ENCODE data around the gene SVIL.

Gene SVIL

GRCh38 chr10:29435809-29436501 is 198.8 kb downstream of the SVIL start:
- CTCF ChIA-PET = interaction anchor here (1.2 kb wide), 1 partner anchor 10 kb away, joined by 3 read pairs; no protein-coding TSS in a partner anchor
- H3K27me3 Mint-ChIP-seq = peaks cover 3% of the 10 kb centered on the region

GRCh38 chr10:29434111-29434510 is 200.7 kb downstream of the SVIL start:
- Mint-ChIP-seq H3K27me3 (peaks cover 4% of the 10 kb centered on the region), H3K4me1 (no peaks in the 10 kb centered on the region), H3K36me3 (peaks cover 5% of the 10 kb centered on the region), H3K9me3 (peaks cover 21% of the 10 kb centered on the region), H3K27ac (no peak overlapping the region), H3K4me3 (no peak overlapping the region)
- DNase-seq = no peak
- CTCF ChIA-PET = interaction anchor here (1.1 kb wide), 1 partner anchor 42 kb away, joined by 4 read pairs; no protein-coding TSS in a partner anchor

More at GRCh38 chr10:29435809-29436501, 198.8 kb downstream of the SVIL start:
- Mint-ChIP-seq H3K9me3 (peaks cover 25% of the 10 kb centered on the region), H3K27ac (no peak overlapping the region), H3K4me3 (no peak overlapping the region), H3K36me3 (peaks cover 8% of the 10 kb centered on the region), H3K4me1 (no peaks in the 10 kb centered on the region)
- no peak for DNase-seq

GRCh38 chr10:29431711-29432110 is 203.1 kb downstream of the SVIL start:
- no peak overlapping the region for H3K4me3 Mint-ChIP-seq

GRCh38 chr10:29430101-29430500 is 204.7 kb downstream of the SVIL start:
- Mint-ChIP-seq H3K9me3 (no peaks in the 10 kb centered on the region), H3K4me1 (no peaks in the 10 kb centered on the region), H3K27me3 (peaks cover 4% of the 10 kb centered on the region), H3K36me3 (no peaks in the 10 kb centered on the region), H3K4me3 (no peak overlapping the region), H3K27ac (no peak overlapping the region)
- no peak for DNase-seq
- CTCF ChIA-PET = interaction anchor here (0.9 to 1.1 kb wide), 3 partner anchors 18 to 67 kb away, joined by 3 to 4 read pairs (median 3); no protein-coding TSS in a partner anchor

More at GRCh38 chr10:29431711-29432110, 203.1 kb downstream of the SVIL start:
- CTCF ChIA-PET = interaction anchor here (1.4 kb wide), 1 partner anchor 37 kb away, joined by 5 read pairs; no protein-coding TSS in a partner anchor
- peaks cover 4% of the 10 kb centered on the region for H3K27me3 Mint-ChIP-seq
- peaks cover 5% of the 10 kb centered on the region for H3K9me3 Mint-ChIP-seq
- no peaks in the 10 kb centered on the region for H3K36me3 Mint-ChIP-seq
- H3K27ac Mint-ChIP-seq = no peak overlapping the region
- no peak for DNase-seq
- no peaks in the 10 kb centered on the region for H3K4me1 Mint-ChIP-seq

GRCh38 chr10:29428486-29428885 is 206.3 kb downstream of the SVIL start:
- H3K9me3 Mint-ChIP-seq = no peaks in the 10 kb centered on the region
- peaks cover 4% of the 10 kb centered on the region for H3K27me3 Mint-ChIP-seq
- no peak overlapping the region for H3K27ac Mint-ChIP-seq
- no peaks in the 10 kb centered on the region for H3K4me1 Mint-ChIP-seq
- peaks cover 1% of the 10 kb centered on the region for H3K36me3 Mint-ChIP-seq
- no peak overlapping the region for H3K4me3 Mint-ChIP-seq
- no peak for DNase-seq
- CTCF ChIA-PET = no interaction called here

- DNase-seq = no peak
- CTCF ChIA-PET = no interaction called here
- Mint-ChIP-seq H3K36me3 (peaks cover 3% of the 10 kb centered on the region), H3K4me3 (no peak overlapping the region), H3K9me3 (no peaks in the 10 kb centered on the region), H3K27ac (no peak overlapping the region), H3K27me3 (peaks cover 4% of the 10 kb centered on the region), H3K4me1 (no peaks in the 10 kb centered on the region)
Observed at GRCh38 chr10:29427667-29428066, 207.1 kb downstream of the SVIL start.

GRCh38 chr10:29426420-29426819 is 208.4 kb downstream of the SVIL start:
- no peak overlapping the region for H3K27ac Mint-ChIP-seq
- peaks cover 12% of the 10 kb centered on the region for H3K36me3 Mint-ChIP-seq
- CTCF ChIA-PET = no interaction called here
- no peaks in the 10 kb centered on the region for H3K9me3 Mint-ChIP-seq
- H3K4me3 Mint-ChIP-seq = no peak overlapping the region
- DNase-seq = no peak
- peaks cover 4% of the 10 kb centered on the region for H3K27me3 Mint-ChIP-seq
- H3K4me1 Mint-ChIP-seq = no peaks in the 10 kb centered on the region

- no peaks in the 10 kb centered on the region for H3K9me3 Mint-ChIP-seq
- CTCF ChIA-PET = no interaction called here
- no peak for DNase-seq
Observed at GRCh38 chr10:29424017-29424416, 210.8 kb downstream of the SVIL start.

GRCh38 chr10:29420744-29421143 is 214.0 kb downstream of the SVIL start:
- CTCF ChIA-PET = interaction anchor here (0.8 to 1.0 kb wide), 3 partner anchors 25 to 45 kb away, joined by 3 to 4 read pairs (median 3); no protein-coding TSS in a partner anchor
- no peak for DNase-seq
- H3K9me3 Mint-ChIP-seq = no peaks in the 10 kb centered on the region
- no peak overlapping the region for H3K27ac Mint-ChIP-seq
- H3K4me1 Mint-ChIP-seq = no peaks in the 10 kb centered on the region
- H3K4me3 Mint-ChIP-seq = no peak overlapping the region
- H3K36me3 Mint-ChIP-seq = peaks cover 29% of the 10 kb centered on the region
- H3K27me3 Mint-ChIP-seq = no peaks in the 10 kb centered on the region

More at GRCh38 chr10:29424017-29424416, 210.8 kb downstream of the SVIL start:
- no peak overlapping the region for H3K27ac Mint-ChIP-seq
- no peaks in the 10 kb centered on the region for H3K4me1 Mint-ChIP-seq
- no peak overlapping the region for H3K4me3 Mint-ChIP-seq
- H3K36me3 Mint-ChIP-seq = peaks cover 24% of the 10 kb centered on the region
- H3K27me3 Mint-ChIP-seq = no peaks in the 10 kb centered on the region

GRCh38 chr10:29417324-29417723 is 217.4 kb downstream of the SVIL start:
- H3K4me1 Mint-ChIP-seq = peaks cover 5% of the 10 kb centered on the region
- H3K9me3 Mint-ChIP-seq = no peaks in the 10 kb centered on the region
- H3K36me3 Mint-ChIP-seq = peaks cover 26% of the 10 kb centered on the region
- H3K27ac Mint-ChIP-seq = no peak overlapping the region
- H3K4me3 Mint-ChIP-seq = no peak overlapping the region
- DNase-seq = no peak
- CTCF ChIA-PET = no interaction called here
- no peaks in the 10 kb centered on the region for H3K27me3 Mint-ChIP-seq

GRCh38 chr10:29415876-29416275 is 218.9 kb downstream of the SVIL start:
- H3K27me3 Mint-ChIP-seq = no peaks in the 10 kb centered on the region
- peaks cover 15% of the 10 kb centered on the region for H3K4me1 Mint-ChIP-seq
- CTCF ChIA-PET = interaction anchor here (0.6 kb wide), 1 partner anchor 29 kb away, joined by 3 read pairs; no protein-coding TSS in a partner anchor
- H3K4me3 Mint-ChIP-seq = no peak overlapping the region
- peaks cover 15% of the 10 kb centered on the region for H3K36me3 Mint-ChIP-seq
- DNase-seq = no peak
- H3K27ac Mint-ChIP-seq = no peak overlapping the region
- H3K9me3 Mint-ChIP-seq = no peaks in the 10 kb centered on the region

- Mint-ChIP-seq H3K27me3 (no peaks in the 10 kb centered on the region), H3K4me3 (no peak overlapping the region), H3K4me1 (peaks cover 20% of the 10 kb centered on the region), H3K27ac (no peak overlapping the region), H3K36me3 (peaks cover 7% of the 10 kb centered on the region), H3K9me3 (no peaks in the 10 kb centered on the region)
- DNase-seq = no peak
- CTCF ChIA-PET = no interaction called here
Observed at GRCh38 chr10:29414501-29414900, 220.3 kb downstream of the SVIL start.

GRCh38 chr10:29412485-29412884 is 222.3 kb downstream of the SVIL start:
- Mint-ChIP-seq H3K4me3 (no peak overlapping the region), H3K4me1 (peaks cover 29% of the 10 kb centered on the region), H3K27me3 (no peaks in the 10 kb centered on the region), H3K36me3 (peaks cover 4% of the 10 kb centered on the region), H3K9me3 (peaks cover 3% of the 10 kb centered on the region), H3K27ac (no peak overlapping the region)
- no peak for DNase-seq
- CTCF ChIA-PET = no interaction called here

- Mint-ChIP-seq H3K36me3 (peaks cover 2% of the 10 kb centered on the region), H3K27me3 (no peaks in the 10 kb centered on the region), H3K4me1 (peaks cover 29% of the 10 kb centered on the region), H3K9me3 (peaks cover 6% of the 10 kb centered on the region), H3K4me3 (no peak overlapping the region), H3K27ac (no peak overlapping the region)
- CTCF ChIA-PET = no interaction called here
- DNase-seq = no peak
Observed at GRCh38 chr10:29411666-29412315, 223.0 kb downstream of the SVIL start.

All from activated naive CD4-positive, alpha-beta T cell treated with anti-CD3 and anti-CD28 coated beads, Interleukin-2, amount 10 ng/mL, durations not matched to agents 7 days and 5 days (primary cell).